Bone marrow (tissue), 2 donors: Measurements from ENCODE around the gene METAP1.
"Not testable (repeated sequence)": the region's sequence is repeated elsewhere in the genome, so short reads cannot be mapped to it uniquely, and the experiment has no call there.

Source experiments
- DNase-seq, 2 donors: peaks; one replicate each; lab custom pipeline; 2025; lab: John Stamatoyannopoulos, UW

Gene METAP1

DNA sequence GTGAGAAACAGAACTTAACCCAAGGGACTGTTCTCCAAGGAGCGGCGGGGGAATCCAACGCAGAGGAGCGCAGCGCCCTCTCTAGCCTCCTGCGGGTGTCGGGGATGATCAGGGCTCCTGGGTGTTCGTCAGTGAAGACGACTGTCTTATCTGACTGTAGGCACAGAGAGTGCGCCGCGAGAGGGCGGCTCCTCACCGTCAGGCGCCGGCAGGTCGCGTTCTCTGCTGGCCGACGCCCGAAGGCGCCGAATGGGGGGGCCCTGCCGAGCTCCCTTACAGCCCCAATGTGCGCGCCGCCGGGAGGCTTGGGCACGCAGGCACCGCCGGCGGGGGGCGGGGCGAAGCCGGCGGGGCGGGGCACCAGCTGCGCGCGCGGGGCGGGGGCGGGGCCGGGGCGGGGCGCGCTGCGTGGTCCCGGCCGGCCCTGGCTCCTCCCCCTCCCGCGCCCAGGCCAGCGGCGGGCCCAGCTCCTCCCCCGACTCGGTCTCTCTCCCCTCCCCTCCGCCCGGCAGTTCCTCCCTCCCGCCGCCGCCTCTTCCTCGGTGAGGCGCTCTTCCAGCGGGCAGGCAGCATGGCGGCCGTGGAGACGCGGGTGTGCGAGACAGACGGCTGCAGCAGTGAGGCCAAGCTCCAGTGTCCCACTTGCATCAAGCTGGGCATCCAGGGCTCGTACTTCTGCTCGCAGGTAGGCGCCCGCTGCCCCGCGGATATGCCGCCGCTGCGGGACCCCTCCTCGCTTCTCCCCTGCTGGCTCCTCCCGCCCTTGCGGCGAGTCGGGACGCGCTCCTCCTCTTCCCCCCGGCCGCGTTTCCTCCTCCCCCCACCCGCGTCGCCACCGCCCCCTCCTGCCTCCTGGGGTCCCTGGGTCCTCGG lies at the start of gene METAP1:
TSS of gene METAP1 (plus strand) at position 539 of the 873 bp plus-strand sequence. CDS start at position 572, 33 bp downstream.
- DNase-seq, result peak; percentile 94 to 95

- no peak for DNase-seq
Measured at GRCh38 chr4:98946359-98946758, 49.2 kb upstream of the METAP1 start.

- no peak for DNase-seq
Measured at GRCh38 chr4:98950925-98951324, 44.6 kb upstream of the METAP1 start.

- no peak for DNase-seq
Measured at GRCh38 chr4:98951710-98952109, 43.8 kb upstream of the METAP1 start.

GRCh38 chr4:98955229-98955628 lies 40.3 kb upstream of the METAP1 start:
- no peak for DNase-seq

DNA sequence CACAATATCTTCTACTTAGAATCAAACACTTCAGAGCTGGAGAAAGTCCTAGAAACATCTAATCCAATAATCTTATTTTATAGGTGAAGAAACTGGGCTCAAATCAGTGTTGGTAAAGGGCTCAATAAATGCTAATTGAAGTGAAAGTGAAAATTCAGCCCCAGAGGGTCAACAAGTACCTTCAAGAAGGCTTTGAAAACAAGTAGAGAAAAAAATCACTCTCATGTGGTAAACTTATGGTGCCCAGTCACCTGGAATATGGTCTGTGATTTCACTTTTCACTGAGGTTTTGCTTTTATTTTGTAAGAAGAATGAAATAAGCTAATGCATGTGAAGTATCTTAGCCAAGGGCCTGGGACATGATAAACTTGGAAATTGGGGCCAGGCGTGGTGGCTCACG lies 37.5 kb upstream of the METAP1 start:
- no peak for DNase-seq

DNA sequence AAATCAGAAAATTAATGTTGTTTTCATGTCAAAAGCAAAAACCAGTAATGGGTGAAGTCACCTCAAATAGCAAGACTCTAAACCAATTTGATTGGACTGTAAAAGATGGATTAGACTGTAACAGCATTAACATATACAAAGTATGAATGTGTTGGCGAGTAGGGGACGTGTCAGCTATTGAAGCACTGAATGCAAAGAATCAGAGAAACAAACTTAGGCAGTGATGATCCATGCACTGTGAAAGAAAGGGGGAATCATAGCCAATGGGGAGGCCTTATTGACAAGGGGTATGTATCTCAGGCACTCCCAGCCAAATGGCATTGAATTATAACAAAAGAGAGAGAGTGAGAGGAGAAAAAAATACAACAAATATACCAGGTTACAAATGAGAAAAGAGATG lies 36.1 kb upstream of the METAP1 start:
- DNase-seq, result no peak

DNA sequence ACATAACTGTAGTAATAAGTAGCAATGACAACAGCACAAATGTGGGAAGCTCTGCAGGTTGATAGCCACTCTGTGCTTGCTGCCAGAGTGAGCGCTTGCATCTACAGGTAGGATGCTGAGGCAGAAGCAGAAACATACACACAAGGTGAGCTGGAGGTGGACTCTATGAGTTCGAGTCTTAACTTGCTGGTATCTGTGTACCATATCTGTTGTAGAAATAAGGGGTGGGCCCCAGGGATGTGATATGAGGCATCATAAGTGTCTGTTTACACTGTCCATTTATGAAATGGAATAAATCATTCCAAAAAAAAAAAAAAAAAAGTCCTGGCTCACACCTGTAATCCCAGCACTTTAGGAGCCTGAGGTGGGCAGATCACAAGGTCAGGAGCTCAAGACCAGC lies 33.8 kb upstream of the METAP1 start:
- no peak for DNase-seq

GRCh38 chr4:98963538-98964433 lies 31.7 kb upstream of the METAP1 start:
- no peak for DNase-seq

DNA sequence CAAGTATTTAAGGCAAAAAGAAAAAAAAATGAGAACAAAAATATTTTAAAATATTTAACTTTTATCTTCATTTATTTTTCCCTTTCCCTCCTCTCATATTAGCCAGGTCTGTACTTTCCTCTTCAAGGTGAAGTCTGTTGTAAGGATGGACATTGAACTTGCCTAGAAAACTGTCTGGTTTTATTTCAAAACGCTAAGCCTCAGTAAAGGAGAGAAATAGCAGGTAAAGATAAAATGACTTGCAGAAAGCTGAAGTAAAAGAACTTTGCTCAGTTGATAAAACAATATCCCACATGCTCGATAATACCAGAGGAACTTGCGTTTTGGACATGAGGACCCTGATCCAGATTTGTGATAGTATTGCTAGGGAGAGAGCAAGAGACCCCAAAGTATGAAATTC lies 28.6 kb upstream of the METAP1 start:
- no peak for DNase-seq

DNA sequence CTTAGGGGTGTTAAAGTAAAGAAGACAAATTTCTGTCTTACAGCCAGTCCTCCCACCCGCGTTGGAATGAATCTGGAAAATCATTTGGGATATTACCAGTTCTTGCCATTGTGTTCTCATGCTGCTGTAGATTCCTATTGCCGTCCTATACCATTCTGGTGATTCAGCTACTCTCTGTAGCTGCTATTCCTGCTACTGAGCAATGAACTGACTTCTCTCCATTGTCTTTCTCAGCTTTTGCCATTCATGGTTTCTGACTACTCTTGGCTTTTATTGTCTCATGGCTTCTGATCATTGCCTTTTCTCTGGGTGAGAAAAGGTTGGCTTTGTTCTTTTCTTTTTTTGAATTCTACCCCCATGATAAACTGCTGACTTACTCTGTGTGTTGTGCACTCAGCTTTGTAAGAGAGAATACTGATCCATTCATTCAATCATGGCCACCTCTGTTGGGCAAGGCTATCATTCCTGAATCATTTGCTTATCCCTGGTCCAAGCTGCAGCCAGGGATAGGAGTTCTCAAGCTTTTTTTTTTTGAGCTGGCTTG lies 27.7 kb upstream of the METAP1 start:
- no peak for DNase-seq

GRCh38 chr4:98969878-98970785 lies 25.4 kb upstream of the METAP1 start:
- DNase-seq, result no peak

DNA sequence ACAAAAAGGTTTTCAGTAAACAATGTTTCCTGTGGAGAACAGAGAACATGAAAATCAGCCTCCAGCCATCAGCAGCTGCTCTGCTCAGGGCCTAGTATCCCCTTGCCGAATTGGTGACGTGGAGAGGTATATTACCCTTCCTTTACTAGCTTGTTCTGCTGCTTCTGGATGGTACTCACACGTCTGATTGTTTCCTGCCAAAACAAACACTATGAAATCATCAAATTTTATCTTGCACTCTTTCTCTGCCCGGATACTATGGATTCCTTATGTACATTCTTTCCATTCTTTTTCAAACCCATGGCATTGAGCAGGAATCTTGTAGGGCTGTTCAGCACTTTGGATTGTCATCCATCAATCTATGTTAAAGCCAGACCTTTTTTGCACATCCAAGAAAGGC lies 18.8 kb upstream of the METAP1 start:
- DNase-seq, result no peak

- DNase-seq, result no peak
Measured at GRCh38 chr4:98977557-98977956, 18.0 kb upstream of the METAP1 start.

- DNase-seq, result no peak
Measured at GRCh38 chr4:98987720-98988119, 7.8 kb upstream of the METAP1 start.

- not testable (repeated sequence) for DNase-seq
Measured at GRCh38 chr4:98992835-98993234, 2.7 kb upstream of the METAP1 start.

DNA sequence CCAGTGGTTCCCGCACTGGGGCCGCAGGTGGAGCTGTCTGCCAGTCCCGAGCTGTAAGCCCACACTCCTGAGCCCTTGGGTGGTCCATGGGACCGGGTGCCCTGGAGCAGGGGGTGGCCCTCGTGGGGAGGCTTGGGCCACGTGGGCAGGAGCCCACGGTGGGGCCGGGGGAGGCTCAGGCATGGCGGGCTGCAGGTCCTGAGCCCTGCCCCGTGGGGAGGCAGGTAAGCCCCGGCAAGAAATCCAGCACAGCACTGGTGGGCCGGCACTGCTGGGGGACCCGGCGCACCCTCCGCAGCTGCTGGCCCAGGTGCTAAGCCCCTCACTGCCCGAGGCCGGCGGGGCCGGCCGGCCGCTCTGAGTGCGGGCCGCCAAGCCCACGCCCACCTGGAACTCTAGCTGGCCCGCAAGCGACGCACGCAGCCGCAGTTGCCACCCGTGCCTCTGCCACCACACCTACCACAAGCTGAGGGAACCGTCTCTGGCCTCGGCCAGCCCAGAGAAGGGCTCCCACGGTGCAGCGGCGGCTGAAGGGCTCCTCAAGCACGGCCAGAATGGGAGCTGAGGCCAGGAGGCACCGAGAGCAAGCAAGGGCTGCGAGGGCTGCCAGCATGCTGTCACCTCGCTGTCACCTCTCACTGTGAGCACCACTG lies 2.0 kb upstream of the METAP1 start:
- no peak for DNase-seq

DNA sequence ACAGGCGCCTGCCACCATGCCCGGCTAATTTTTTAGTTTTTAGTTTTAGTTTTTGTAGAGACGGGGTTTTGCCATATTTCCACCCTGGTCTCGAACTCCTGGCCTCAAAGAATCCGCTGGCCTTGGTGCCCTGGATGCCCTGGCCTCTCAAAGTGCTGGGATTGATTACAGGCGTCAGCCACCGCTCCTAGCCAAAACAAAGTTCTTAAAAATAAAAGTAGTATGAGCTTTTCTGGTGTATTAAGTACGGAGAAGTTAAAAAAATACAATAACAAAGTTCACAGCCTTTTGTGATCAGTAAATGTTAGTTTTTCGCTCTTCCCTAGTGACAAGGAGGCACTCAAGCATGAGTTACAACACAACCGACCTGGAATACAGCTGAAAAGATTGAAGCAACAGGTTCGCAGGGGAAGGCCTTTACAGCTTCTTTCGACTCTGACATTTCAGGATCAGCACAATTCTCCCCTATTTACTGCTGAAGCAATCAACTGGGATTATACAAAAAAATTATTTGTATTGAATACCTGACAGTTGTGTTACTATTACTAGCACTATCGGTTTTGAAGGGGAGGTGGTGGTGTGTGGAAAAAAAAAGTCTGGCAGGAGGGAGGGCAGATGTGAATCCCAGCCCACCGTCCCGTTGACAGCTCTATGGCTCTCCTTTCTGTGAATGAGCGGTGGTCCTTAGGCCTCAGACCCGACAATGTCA lies 893 bp upstream of the METAP1 start:
- DNase-seq, result no peak

- DNase-seq, result no peak
Measured at GRCh38 chr4:98996056-98996764, 689 bp downstream of the METAP1 start.

DNA sequence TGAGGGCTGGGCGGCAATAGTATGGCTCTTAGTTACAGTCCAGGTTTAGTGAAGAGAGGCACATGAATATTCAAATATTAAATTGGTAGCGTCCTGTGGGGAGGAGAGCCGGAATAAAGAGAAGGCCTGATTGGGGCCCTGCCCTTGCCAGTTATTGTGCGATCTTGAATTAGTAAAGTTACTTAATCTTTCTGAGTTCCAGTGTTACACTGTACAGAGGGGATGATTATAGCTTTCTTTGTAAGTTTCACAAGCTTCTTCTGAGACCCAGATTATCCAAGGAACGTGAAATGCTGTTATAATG lies 1.2 kb downstream of the METAP1 start:
- DNase-seq, result no peak
